Chondrocyte (in vitro differentiated cells): ENCODE results near the gene HSPA9. TPM values are rescaled to one million over a fixed set of nuclear protein-coding genes. Genes with fewer than 3 reads are reported as not detected.

Source experiments
- DNase-seq: peaks from one replicate; pipeline ENCODE4 v3.0.0; 2021; ENCODE audit warnings: mixed read lengths, low spot score
- H3K27ac Mint-ChIP-seq: one replicate; pipeline ENCODE4 v1.8.0; 2021; ENCODE audit warnings: mild to moderate bottlenecking, moderate library complexity, mixed read lengths; ENCODE audit not compliant: unreplicated experiment
- H3K27me3 Mint-ChIP-seq: 2 replicates; pipeline ENCODE4 v1.8.0; 2021; ENCODE audit warnings: low read depth, mixed read lengths
- H3K36me3 Mint-ChIP-seq: 2 replicates; pipeline ENCODE4 v1.8.0; 2021; ENCODE audit warnings: low read depth, mixed read lengths
- H3K4me1 Mint-ChIP-seq: 2 replicates; pipeline ENCODE4 v1.8.0; 2021; ENCODE audit warnings: low read depth, mild to moderate bottlenecking, mixed read lengths
- H3K4me3 Mint-ChIP-seq: one replicate; pipeline ENCODE4 v1.8.0; 2021; ENCODE audit warnings: mild to moderate bottlenecking, moderate library complexity, mixed read lengths; ENCODE audit not compliant: unreplicated experiment
- H3K9me3 Mint-ChIP-seq: 2 replicates; pipeline ENCODE4 v1.8.0; 2021; ENCODE audit warnings: low read depth, mixed read lengths
- total RNA-seq: library from RNA; stranded (reverse); gene quantifications from 3 replicates; pipeline ENCODE4 v1.2.1, GENCODE V29; 2021
- TF ChIP-seq, protein P1 (sequence below): fragments of 200-600 bp; sonication (generic); IDR thresholded peaks from 2 replicates; pipeline ENCODE4 v1.5.0; 2021; ENCODE audit warnings: antibody characterized with exemption, mild to moderate bottlenecking, moderate library complexity

HSPA9 gene
- total RNA-seq, 1 donor from 2014 or later: 241 TPM

DNA sequence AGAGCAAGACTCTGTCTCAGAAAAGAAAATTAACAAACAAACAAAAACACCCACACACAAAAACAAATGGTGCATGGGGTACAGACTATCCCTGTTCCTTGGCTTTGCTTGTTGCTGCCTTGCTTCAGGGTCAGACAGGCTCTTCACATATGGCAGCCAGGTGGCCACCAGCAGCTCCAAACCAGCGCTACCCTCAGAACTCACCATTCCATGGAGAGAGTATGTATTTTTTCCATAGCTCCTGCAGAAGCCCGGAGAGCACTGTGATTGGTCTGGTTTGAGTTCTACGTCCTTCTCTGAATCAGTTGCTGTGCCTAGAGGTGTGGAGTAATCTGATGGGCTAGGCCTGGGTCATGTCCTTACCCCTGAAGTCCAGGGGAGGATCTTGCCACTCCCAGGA lies 25.2 kb upstream of the HSPA9 start:
- Mint-ChIP-seq H3K27ac (no peak overlapping the region), H3K27me3 (peaks cover 3% of the 10 kb centered on the region), H3K4me3 (no peak overlapping the region), H3K4me1 (peaks cover 11% of the 10 kb centered on the region), H3K36me3 (no peaks in the 10 kb centered on the region), H3K9me3 (no peaks in the 10 kb centered on the region)
- no peak for DNase-seq
- TF ChIP-seq, protein P1, sequence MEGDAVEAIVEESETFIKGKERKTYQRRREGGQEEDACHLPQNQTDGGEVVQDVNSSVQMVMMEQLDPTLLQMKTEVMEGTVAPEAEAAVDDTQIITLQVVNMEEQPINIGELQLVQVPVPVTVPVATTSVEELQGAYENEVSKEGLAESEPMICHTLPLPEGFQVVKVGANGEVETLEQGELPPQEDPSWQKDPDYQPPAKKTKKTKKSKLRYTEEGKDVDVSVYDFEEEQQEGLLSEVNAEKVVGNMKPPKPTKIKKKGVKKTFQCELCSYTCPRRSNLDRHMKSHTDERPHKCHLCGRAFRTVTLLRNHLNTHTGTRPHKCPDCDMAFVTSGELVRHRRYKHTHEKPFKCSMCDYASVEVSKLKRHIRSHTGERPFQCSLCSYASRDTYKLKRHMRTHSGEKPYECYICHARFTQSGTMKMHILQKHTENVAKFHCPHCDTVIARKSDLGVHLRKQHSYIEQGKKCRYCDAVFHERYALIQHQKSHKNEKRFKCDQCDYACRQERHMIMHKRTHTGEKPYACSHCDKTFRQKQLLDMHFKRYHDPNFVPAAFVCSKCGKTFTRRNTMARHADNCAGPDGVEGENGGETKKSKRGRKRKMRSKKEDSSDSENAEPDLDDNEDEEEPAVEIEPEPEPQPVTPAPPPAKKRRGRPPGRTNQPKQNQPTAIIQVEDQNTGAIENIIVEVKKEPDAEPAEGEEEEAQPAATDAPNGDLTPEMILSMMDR: no peak

DNA sequence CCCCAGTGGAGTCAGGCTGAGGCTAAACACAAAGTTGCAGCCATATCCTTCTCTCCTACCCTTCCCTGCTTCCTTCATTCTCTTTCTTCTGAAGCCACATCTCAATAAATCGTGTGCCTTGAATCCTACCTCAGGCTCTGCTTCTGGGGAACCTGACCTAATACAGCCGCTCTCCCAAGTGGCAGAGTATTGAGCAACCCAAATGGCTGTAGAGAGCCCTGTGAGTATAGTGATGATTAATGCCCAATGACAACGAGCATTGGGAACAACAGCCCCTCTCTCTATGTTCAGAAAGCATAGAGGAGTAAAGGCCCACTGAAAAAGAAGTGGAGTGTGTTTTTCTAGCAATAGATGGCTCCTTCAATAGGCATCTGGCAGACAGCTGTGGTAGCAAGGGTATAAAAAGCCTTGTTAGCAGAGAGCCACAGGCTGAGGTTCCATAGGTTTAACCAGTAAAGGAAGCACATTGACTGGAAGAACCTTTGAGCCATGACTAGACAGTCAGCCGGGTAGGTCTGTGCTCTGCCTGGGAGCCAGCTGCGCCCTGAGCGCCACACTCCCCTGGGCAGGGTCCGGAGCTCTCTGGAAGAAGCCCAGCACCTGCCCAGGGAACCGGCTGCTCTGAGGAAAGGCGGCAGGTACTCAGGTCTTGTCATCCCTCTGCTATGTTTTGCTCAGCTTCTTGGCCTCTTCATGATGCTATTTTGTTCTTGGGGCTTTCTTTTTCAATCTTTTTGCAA lies 22.6 kb upstream of the HSPA9 start:
- Mint-ChIP-seq H3K4me1 (peaks cover 6% of the 10 kb centered on the region), H3K36me3 (no peaks in the 10 kb centered on the region), H3K27ac (no peak overlapping the region), H3K9me3 (no peaks in the 10 kb centered on the region), H3K4me3 (no peak overlapping the region), H3K27me3 (peaks cover 3% of the 10 kb centered on the region)
- TF ChIP-seq, protein P1: no peak
- no peak for DNase-seq

DNA sequence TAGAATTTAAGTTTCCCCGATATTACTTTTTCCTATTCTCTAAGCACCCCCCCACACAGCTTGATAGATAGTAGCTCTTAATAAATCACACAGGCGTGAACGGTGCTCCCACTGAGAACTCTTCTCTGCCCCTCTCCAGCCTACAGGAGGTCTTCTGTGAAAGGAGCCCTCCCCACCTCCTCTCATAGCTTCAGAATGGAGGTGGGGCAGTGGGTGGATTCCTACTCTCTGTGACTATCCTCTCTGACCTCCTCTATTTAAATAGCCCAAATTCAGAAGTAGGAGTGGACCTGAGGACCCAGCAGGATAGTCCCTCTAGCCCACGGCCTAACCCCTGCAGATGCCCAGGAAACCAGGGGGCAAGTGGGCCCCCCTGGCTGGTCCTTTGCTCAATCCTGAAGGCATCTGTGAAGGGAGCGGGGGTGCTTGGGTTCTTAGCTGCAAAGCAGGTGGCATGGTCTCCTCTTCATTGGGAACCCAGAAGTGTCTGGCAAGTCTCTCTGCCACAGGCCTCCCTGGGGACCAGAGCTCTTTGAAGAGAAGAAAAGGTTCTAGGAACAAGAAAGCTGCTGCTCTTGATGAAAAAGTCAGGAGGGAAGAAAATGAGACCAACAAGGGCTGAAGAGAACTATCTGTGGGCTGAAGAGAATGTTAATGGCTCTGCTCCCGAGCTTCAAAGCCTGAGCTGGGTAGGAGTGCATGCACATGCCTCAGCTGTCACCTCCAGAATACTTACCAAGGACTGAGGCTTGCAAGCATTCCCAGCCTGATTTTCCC lies 21.1 kb upstream of the HSPA9 start:
- H3K27ac Mint-ChIP-seq: no peak overlapping the region
- no peak for DNase-seq

DNA sequence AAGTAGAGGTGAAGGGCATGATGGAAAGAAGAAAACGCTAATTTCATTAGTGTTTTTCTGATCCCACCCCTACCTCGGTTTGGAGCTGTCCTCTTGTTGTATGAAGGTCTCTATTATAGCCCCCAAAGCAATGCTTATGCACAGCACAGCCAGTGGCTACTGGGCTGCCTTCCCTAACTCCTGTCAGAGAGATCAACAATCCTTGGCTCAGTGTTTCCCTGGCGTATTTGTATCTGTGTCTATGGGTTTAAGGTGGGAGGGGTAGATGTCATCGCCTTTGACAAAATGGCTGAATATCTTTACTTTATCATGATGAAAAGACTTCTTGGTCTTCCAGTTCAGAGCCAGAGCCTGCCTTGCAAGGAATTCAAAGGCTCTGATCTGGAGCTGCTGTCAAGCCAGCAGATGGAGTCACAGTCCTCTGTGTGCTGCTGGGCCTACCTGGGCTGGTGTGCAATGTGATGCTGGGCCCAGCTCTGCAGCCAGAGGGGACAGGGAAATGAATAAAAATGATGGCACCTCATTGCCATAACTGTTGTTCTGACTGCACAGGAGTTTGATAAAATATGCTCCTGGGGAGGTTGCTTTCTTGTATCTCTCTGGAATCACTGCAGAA lies 20.1 kb upstream of the HSPA9 start:
- TF ChIP-seq, protein P1: peak; percentile 33
- DNase-seq: no peak
- H3K4me1 Mint-ChIP-seq: no peaks in the 10 kb centered on the region
- H3K27ac Mint-ChIP-seq: no peak overlapping the region
- peaks cover 3% of the 10 kb centered on the region for H3K27me3 Mint-ChIP-seq
- no peaks in the 10 kb centered on the region for H3K36me3 Mint-ChIP-seq
- H3K9me3 Mint-ChIP-seq: no peaks in the 10 kb centered on the region
- H3K4me3 Mint-ChIP-seq: no peak overlapping the region

More for the DNA sequence above, 21.1 kb upstream of the HSPA9 start:
- H3K27me3 Mint-ChIP-seq: peaks cover 3% of the 10 kb centered on the region
- H3K4me1 Mint-ChIP-seq: peaks cover 2% of the 10 kb centered on the region
- H3K9me3 Mint-ChIP-seq: no peaks in the 10 kb centered on the region
- no peaks in the 10 kb centered on the region for H3K36me3 Mint-ChIP-seq
- TF ChIP-seq, protein P1: no peak
- no peak overlapping the region for H3K4me3 Mint-ChIP-seq
